ENCODE data around the gene PPP1R12C.
"Not testable (repeated sequence)": the region's sequence is repeated elsewhere in the genome, so short reads cannot be mapped to it uniquely, and the experiment has no call there.

The PPP1R12C gene

DNA sequence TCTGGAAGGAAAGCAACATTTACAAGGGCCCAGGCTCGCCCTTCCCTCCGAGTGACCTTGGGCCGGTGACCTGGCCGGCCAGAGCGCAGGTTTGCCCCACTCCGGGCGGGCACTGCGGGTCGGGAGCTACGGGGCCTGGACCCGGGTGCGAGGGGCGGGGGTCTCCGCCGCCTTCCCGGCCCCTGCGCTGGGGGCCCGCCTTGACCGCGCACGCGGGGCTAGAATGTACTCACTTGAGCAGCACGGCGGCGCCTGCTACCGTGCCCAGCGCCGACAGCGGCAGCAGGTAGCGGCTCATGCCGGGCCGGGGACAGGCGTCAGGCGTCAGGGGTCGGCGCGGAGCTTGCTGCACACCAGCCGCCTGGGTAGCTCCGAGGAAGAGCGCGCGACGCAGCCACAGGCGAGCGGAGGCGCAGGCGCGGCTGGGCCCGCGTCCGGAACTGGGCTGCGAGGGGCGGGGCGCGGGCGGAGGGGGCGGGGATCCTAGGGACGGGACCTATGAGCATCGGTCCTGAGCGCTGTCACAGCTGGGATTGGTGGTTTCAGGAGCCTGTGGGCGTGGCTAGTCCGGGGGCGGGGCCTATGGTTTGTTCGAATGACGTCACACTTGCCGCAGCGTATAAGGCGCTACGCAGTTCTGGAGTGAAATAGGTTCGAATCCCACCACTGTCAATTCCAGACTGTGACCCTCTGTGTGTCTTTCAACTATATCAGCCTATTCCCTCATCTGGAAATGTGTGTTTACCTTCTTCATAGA lies 54.5 kb downstream of the PPP1R12C start, which contains the start of gene RDH13:
TSS of gene RDH13 (minus strand) at position 414 of the 757 bp plus-strand sequence. CDS start at position 298, 116 bp downstream.
- no peak for TF ChIP-seq CTCF (IDR thresholded peaks at IDR 0.05; ENCODE audit: low read depth, low read length)
- peak; percentile 83 for DNase-seq (ENCODE audit: extremely low read depth, low read depth)

DNA sequence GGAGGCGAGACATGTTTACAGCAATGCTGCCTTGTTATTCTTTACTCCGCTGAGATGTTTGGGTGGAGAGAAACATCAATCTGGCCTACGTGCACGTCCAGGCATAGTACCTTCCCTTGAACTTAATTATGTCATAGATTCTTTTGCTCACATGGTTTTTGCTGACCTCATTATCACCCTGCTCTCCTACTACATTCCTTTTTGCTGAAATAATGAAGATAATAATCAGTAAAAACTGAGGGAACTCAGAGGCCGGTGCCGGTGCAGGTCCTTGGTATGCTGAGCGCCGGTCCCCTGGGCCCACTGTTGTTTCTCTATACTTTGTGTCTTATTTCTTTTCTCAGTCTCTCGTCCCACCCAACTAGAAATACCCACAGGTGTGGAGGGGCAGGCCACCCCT lies 57.1 kb downstream of the PPP1R12C start:
- not testable (repeated sequence) for DNase-seq (ENCODE audit: extremely low read depth, low read depth)

DNA sequence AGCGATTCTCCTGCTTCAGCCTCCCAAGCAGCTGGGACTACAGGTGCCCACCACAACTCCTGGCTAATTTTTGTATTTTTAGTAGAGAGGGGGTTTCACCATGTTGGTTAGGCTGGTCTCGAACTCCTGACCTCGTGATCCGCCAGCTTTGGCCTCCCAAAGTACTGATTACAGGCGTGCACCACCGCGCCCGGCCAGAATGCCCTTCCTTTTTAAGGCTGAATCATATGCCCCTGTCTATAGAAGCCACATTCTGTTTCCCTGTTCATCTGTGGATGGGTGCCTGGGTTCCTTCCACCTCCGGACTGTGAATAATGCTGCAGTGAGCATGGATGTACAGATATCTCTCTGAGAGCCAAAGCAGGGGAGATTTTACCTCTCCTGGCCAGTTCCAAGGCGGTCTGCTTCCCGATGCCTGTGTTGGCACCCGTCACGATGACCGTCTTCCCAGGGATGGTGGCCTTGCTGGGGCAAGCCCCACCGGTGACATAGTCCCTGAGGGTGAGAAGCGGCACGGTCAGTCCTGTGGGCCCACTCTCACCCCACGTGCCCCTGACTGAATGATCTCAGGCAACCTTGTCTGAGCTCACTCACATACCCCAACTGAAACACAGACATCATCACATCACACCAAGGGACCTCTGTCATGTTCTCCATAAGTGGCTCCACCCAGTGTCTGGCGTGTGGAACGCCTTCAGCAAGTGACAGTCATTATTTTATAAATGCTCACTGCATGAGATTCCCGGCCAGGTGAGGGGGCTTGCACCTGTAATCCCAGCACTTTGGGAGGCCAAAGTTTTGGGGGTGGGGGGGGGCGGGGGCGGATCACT lies 58.4 kb downstream of the PPP1R12C start:
- DNase-seq (ENCODE audit: extremely low read depth, low read depth): no peak
- TF ChIP-seq CTCF (IDR thresholded peaks at IDR 0.05; ENCODE audit: low read depth, low read length): no peak

GRCh38 chr19:55056827-55057226 lies 60.6 kb downstream of the PPP1R12C start:
- DNase-seq (ENCODE audit: extremely low read depth, low read depth): no peak
- no peak for TF ChIP-seq CTCF (IDR thresholded peaks at IDR 0.05; ENCODE audit: low read depth, low read length)

DNA sequence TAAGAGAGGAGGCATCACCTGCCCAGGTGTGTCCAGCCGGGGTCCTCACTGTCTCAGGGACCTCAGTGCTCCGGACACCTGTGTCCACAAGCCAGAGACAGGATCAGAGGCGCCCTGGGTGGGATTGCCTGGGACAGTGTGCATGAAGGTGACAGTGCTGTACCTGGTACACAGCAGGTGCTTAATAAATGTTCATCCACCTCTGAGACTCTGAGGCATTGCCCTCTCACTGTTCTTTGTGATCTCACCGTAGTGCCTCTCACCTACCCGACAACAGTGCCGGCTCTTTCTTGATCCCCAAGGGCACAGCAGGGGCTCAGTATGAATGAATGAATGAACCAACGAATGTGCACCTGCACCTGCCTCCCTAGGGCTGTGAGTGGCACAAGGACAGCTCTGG lies 63.7 kb downstream of the PPP1R12C start:
- DNase-seq (ENCODE audit: extremely low read depth, low read depth): no peak
- TF ChIP-seq CTCF (IDR thresholded peaks at IDR 0.05; ENCODE audit: low read depth, low read length): no peak

GRCh38 chr19:55050749-55051532 lies 66.5 kb downstream of the PPP1R12C start:
- no peak for TF ChIP-seq CTCF (IDR thresholded peaks at IDR 0.05; ENCODE audit: low read depth, low read length)

DNA sequence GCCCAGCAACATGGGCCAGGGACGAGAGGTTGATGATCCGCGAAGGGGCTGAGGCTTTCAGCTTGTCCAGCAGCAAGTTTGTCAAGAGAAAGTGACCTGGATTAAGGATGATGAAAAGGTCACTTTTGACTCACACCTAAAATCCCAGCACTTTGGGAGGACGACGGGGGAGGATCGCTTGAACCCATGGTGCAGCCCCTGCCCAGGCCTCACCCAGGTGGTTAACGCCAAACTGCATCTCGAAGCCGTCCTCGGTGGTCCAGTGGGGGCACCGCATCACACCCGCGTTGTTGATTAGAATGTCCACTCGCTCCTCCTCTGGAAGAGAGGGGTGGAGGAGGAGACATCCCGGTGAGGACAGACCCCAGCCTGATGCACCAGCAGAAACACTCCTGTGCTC lies 69.0 kb downstream of the PPP1R12C start:
- no peak for TF ChIP-seq CTCF (IDR thresholded peaks at IDR 0.05; ENCODE audit: low read depth, low read length)
- DNase-seq (ENCODE audit: extremely low read depth, low read depth): no peak

More at GRCh38 chr19:55050749-55051532, 66.5 kb downstream of the PPP1R12C start:
- no peak for DNase-seq (ENCODE audit: extremely low read depth, low read depth)

All from AG09319 (cell line).